H1 (cell line): ENCODE data around the gene TMEM176B. TPM values are rescaled to one million over a fixed set of nuclear protein-coding genes. Genes with fewer than 3 reads are reported as not detected.

Experiments
- CTCF ChIP-seq, 3 experiments: IDR thresholded peaks; 1 replicate in 2 of 3; 2 replicates in 1 of 3; pipeline versions ENCODE4 v1.5.1 to v1.6.1; 2011; ENCODE audit warnings: low read length in 3 of 3, mild to moderate bottlenecking in 3 of 3, inconsistent platforms in 2 of 3, low read depth in 1 of 3, moderate library complexity in 1 of 3; ENCODE audit not compliant: insufficient read depth in 1 of 3; ENCODE audit errors: control extremely low read depth in 1 of 3
- FOSL1 ChIP-seq: IDR thresholded peaks from 2 replicates; pipeline ENCODE4 v1.6.1; 2011; ENCODE audit warnings: mild to moderate bottlenecking, low read depth, low read length, moderate library complexity; ENCODE audit not compliant: insufficient read depth
- SAP30 ChIP-seq: fragments of 300-600 bp; sonication (generic); IDR thresholded peaks from 2 replicates; pipeline ENCODE4 v1.7.1; 2012; ENCODE audit warnings: low read length, moderate library complexity, mild to moderate bottlenecking, inconsistent platforms; ENCODE audit not compliant: insufficient read depth, insufficient replicate concordance
- SIN3A ChIP-seq, 2 experiments: IDR thresholded peaks in 1 of 2; conservative IDR thresholded peaks in 1 of 2; 2 replicates each; pipeline ENCODE4 v1.6.1; 2011 to 2012; ENCODE audit warnings: low read length in 2 of 2, improper control_type of control experiment in 1 of 2, low read depth in 1 of 2, mild to moderate bottlenecking in 1 of 2
- TEAD4 ChIP-seq: IDR thresholded peaks from 2 replicates; pipeline ENCODE4 v1.6.1; 2012; ENCODE audit warnings: low read depth, low read length, inconsistent platforms, mixed read lengths
- polyA plus RNA-seq, 7 experiments: library from polyadenylated mRNA; depleted of rRNA in 3 of 7; stranded (reverse) in 5 of 7; unstranded in 2 of 7; fragments of >200 nt in 5 of 7; fragments of 200-250 nt in 2 of 7; gene quantifications; 1 replicate in 5 of 7; 2 replicates in 1 of 7; 4 replicates in 1 of 7; pipeline versions ENCODE4 v1.2.1 to v1.2.3, GENCODE V29; 2011 to 2013; ENCODE audit warnings: missing spikeins in 2 of 7, mixed read lengths in 2 of 7
- total RNA-seq: library from RNA; stranded (reverse); fragmentation: NEBNext Ultra II Directional; extraction: Animal tissue kit (Norgen Biotek cat#: 25700); gene quantifications from 2 replicates; pipeline ENCODE4 v1.2.1, GENCODE V29; 2021

Gene TMEM176B
- total and polyA plus RNA-seq, 2 of the 8 experiments (the other 6 are each of a cell fraction or from before 2014, with no cell fraction given), result 1.2 to 2.1 TPM

- TF ChIP-seq CTCF (IDR thresholded peaks at IDR 0.05; ENCODE audit: control extremely low read depth in 1 of 3, insufficient read depth in 1 of 3, low read depth in 1 of 3, low read length in 3 of 3) (no peak), SAP30 (no peak), TEAD4 (no peak), FOSL1 (no peak), SIN3A (conservative IDR thresholded peaks at IDR 0.05 in 1 of 2, IDR thresholded peaks at IDR 0.05 in 1 of 2; ENCODE audit: low read depth in 1 of 2, low read length in 2 of 2) (no peak)
Measured at GRCh38 chr7:150742286-150742968, 57.7 kb downstream of the TMEM176B start (continued).

Other genes starting within 250 kb of the TMEM176B start
- gene GIMAP4, start 233.0 kb downstream of the TMEM176B start, total RNA-seq, result 0.22 TPM in 1 of 2 replicates, not detected in the other
- gene GIMAP4, start 233.0 kb downstream of the TMEM176B start, polyA plus RNA-seq (2011; rRNA removed), result 0.20 TPM in 1 of 2 replicates, not detected in the other
- gene GIMAP6, start 168.0 kb downstream of the TMEM176B start, total RNA-seq, result not detected in 2 replicates
- gene GIMAP6, start 168.0 kb downstream of the TMEM176B start, polyA plus RNA-seq (2011; rRNA removed), result not detected in 2 replicates
- not detected in 2 replicates for gene GIMAP2, start 114.7 kb downstream of the TMEM176B start, total RNA-seq
- not detected in 2 replicates for gene GIMAP2, start 114.7 kb downstream of the TMEM176B start, polyA plus RNA-seq (2011; rRNA removed)
- not detected in 2 replicates for gene GIMAP1, start 83.8 kb downstream of the TMEM176B start, total RNA-seq
- not detected in 2 replicates for gene GIMAP1, start 83.8 kb downstream of the TMEM176B start, polyA plus RNA-seq (2011; rRNA removed)
- gene GIMAP5, start 62.9 kb downstream of the TMEM176B start, total RNA-seq, result not detected in 2 replicates
- gene GIMAP5, start 62.9 kb downstream of the TMEM176B start, polyA plus RNA-seq (2011; rRNA removed), result not detected in 2 replicates
- 0.90 and 1.3 TPM in 2 replicates for gene TMEM176A, start 405 bp upstream of the TMEM176B start, total RNA-seq
- 0.71 and 1.5 TPM in 2 replicates for gene TMEM176A, start 405 bp upstream of the TMEM176B start, polyA plus RNA-seq (2011; rRNA removed)
- 0.15 and 0.48 TPM in 2 replicates for gene AOC1, start 52.2 kb upstream of the TMEM176B start, total RNA-seq
- gene AOC1, start 52.2 kb upstream of the TMEM176B start, polyA plus RNA-seq (2011; rRNA removed), result 0.17 TPM in 2 replicates
- 7.7 and 8.0 TPM in 2 replicates for gene KCNH2, start 178.0 kb upstream of the TMEM176B start, total RNA-seq
- 15.0 and 20.5 TPM in 2 replicates for gene KCNH2, start 178.0 kb upstream of the TMEM176B start, polyA plus RNA-seq (2011; rRNA removed)
- 4.4 and 4.7 TPM in 2 replicates for gene NOS3, start 190.7 kb upstream of the TMEM176B start, total RNA-seq
- 16.2 and 20.9 TPM in 2 replicates for gene NOS3, start 190.7 kb upstream of the TMEM176B start, polyA plus RNA-seq (2011; rRNA removed)
- 2.3 and 2.6 TPM in 2 replicates for gene ATG9B, start 224.1 kb upstream of the TMEM176B start, total RNA-seq
- 1.4 and 2.7 TPM in 2 replicates for gene ATG9B, start 224.1 kb upstream of the TMEM176B start, polyA plus RNA-seq (2011; rRNA removed)
- 22.2 and 27.0 TPM in 2 replicates for gene ABCB8, start 228.1 kb upstream of the TMEM176B start, total RNA-seq
- 17.7 and 26.0 TPM in 2 replicates for gene ABCB8, start 228.1 kb upstream of the TMEM176B start, polyA plus RNA-seq (2011; rRNA removed)
- 1.4 and 1.9 TPM in 2 replicates for gene ASIC3, start 248.2 kb upstream of the TMEM176B start, total RNA-seq
- 1.6 and 4.3 TPM in 2 replicates for gene ASIC3, start 248.2 kb upstream of the TMEM176B start, polyA plus RNA-seq (2011; rRNA removed)